Fibroblast of villous mesenchyme (primary cell): ENCODE results near the gene JAG1. TPM values are rescaled to one million over a fixed set of nuclear protein-coding genes. Genes with fewer than 3 reads are reported as not detected.

Experiments
- DNase-seq: peaks from one replicate; pipeline ENCODE4 v3.0.0-alpha.2; 2010; ENCODE audit warnings: low read depth
- H3K4me3 ChIP-seq: 2 replicates; pipeline ENCODE4 v1.5.1; 2011; ENCODE audit warnings: low read depth, mild to moderate bottlenecking, low read length
- total RNA-seq: library from RNA; depleted of rRNA; stranded (reverse); fragments of >200 nt; gene quantifications from 2 replicates; pipeline ENCODE4 v1.2.3, GENCODE V29; 2012
- TF ChIP-seq, protein P1 (sequence below): IDR thresholded peaks from 2 replicates; pipeline ENCODE4 v1.5.1; 2012; ENCODE audit warnings: low read depth, mild to moderate bottlenecking, low read length; ENCODE audit not compliant: insufficient read depth

The JAG1 gene
- total RNA-seq, 1 donor: 12.1 TPM

DNA sequence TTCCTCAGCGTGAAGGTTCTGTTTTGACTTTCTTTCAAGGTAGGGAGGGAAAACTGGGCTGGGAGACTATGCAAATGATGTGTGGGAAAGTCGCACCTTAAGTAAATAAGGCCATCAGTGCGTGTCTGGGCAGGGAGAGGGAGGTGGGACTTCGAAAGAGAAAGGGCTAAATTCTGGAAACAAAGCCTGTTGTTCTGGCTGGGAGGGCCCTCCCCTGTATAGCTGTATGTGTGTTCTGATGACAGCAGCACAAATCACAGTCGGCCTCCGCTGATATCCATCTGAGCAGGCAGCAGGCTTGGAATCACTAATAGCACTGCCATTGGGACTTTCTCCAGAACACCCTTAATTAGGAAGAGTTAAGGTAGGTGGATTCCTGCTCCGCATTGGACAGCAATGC lies 19.2 kb downstream of the JAG1 start:
- DNase-seq: no peak
- TF ChIP-seq, protein P1, sequence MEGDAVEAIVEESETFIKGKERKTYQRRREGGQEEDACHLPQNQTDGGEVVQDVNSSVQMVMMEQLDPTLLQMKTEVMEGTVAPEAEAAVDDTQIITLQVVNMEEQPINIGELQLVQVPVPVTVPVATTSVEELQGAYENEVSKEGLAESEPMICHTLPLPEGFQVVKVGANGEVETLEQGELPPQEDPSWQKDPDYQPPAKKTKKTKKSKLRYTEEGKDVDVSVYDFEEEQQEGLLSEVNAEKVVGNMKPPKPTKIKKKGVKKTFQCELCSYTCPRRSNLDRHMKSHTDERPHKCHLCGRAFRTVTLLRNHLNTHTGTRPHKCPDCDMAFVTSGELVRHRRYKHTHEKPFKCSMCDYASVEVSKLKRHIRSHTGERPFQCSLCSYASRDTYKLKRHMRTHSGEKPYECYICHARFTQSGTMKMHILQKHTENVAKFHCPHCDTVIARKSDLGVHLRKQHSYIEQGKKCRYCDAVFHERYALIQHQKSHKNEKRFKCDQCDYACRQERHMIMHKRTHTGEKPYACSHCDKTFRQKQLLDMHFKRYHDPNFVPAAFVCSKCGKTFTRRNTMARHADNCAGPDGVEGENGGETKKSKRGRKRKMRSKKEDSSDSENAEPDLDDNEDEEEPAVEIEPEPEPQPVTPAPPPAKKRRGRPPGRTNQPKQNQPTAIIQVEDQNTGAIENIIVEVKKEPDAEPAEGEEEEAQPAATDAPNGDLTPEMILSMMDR: no peak
- no peak overlapping the region for H3K4me3 ChIP-seq

DNA sequence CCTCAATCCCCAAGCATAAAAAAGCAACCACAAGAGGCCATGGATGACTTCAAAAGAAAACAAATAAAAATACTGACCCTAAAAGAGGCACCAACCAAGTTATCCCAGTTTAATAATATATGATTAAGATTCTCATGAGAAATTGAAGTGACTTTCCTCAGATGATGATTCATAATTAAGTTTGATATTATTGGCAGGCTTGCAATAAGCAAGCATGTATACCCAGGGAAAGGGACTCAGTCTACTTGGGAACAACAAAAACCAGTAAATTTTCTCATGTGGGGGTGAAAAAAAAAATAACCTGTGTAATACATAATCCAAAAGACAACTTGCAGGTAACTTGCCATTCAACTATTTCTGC lies 19.6 kb downstream of the JAG1 start:
- DNase-seq: no peak
- H3K4me3 ChIP-seq: no peak overlapping the region
- TF ChIP-seq, protein P1: no peak

DNA sequence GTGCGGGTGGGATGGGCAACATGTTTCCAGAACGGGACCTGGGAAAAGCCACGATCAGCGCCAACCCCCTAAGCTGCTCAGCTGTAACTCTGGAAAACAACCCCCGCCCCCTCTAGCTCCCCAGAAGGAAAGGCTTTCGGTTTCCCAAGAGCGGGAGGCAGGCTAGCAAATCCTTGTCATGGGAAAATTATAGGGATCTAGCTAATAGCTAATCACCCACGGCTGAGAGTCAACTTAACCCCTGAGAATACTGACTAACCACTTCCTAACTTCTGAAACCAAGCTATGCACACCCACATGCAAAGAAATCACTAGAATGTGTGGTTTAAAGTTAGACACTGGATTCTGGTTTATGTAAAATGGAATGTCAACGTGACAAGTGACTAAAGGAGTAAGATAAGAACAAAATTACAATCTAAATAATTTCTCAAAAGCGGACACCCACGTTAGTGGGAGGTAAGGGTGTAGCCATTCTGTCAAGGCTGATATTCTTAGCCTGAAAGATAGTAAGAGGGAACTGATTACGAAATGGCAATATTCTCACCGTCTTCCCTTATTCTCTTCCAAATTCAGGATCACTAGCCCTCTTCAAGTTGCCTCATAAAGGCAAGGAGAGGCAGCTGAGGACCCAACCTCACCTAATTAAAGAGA lies 20.1 kb downstream of the JAG1 start:
- DNase-seq: peak; percentile 93
- peak overlapping the region; percentile 45 for H3K4me3 ChIP-seq
- TF ChIP-seq, protein P1: no peak

DNA sequence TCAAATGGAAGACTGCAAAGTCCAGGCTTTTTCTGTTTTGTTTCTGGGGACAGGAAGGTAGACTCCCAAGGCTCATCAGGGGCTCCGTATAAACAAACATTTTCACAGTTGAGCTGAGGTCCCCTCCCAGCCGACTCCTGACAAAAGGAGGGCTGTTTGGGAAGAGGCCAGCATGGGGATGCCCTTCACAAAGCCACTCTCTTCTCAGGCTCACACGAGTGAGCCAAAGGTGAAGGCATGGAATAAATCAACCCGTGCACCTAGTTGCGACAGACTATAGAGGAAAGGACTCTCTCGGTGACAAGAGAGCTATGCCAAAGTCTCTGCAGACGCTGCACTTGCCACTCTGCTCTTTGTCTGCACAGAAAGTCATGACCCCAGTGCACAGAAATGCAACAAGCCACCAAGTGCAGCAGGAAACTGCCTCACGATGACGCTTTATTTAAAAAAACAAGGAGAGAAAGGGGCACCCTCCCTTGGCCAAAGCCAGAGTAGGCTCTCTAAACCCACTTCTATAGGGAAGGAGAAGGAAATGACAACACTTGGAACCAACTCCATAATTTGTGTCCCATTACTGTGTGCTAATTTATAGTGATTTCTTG lies 21.0 kb downstream of the JAG1 start:
- peak; percentile 51 for DNase-seq
- TF ChIP-seq, protein P1: no peak
- H3K4me3 ChIP-seq: no peak overlapping the region

DNA sequence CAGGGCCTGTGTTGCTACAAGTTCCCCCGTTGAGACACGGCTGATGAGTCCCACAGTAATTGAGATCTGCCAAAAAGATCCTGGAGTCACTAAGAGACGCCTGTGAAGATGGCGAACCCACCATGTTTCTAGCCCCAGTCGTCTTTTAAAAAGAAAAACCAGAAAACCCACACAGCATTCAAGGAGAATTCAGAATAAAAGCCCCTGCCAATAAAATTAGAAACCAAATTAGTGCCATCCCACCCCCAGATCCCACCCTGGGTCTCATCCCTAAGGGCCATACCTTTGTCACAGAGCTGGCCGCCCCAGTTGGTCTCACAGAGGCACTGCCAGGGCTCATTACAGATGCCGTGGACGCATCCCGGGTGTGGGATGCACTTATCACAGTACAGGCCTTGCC lies 21.6 kb downstream of the JAG1 start:
- no peak for DNase-seq
- TF ChIP-seq, protein P1: no peak
- no peak overlapping the region for H3K4me3 ChIP-seq

DNA sequence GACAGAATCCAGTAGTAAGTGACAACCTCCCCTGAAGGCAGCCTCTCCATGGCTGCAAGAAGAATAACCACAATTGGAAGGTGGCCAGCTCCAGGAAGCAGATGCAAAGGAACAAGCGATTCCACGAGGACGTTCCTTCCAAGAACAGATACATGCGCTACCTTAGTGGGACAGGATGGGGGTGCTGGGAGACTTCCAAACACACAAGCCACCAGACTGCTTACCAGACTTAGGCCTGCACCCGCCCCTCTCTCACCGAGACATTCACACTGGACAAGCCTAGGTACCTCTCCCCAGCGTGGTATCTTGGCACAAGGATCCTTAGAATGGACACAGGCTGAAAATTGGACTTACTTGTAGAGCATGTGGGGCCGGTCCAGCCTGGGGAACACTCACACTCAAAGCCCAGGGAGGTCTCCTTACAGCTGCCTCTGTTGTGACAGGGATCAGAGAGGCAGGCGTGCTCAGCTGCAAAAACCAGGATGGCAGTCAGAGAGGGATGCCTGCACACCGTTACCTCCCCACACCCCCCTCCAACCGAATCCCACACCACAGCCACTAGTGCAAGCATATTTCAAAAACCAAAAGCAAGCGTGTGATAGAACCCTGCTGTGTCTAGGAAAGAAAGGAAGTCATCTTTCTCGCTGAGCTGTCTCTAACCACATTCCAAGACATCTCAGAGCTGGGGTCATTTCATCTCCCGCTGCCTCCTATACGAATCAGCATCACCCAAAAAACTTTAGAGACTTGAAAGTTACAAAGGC lies 22.4 kb downstream of the JAG1 start:
- no peak overlapping the region for H3K4me3 ChIP-seq
- peak; percentile 49 for DNase-seq
- TF ChIP-seq, protein P1: no peak
